T-helper 17 cell (primary cell): ENCODE measurements around the gene ACSL5. TPM values are rescaled to one million over a fixed set of nuclear protein-coding genes. Genes with fewer than 3 reads are reported as not detected.
"Not testable (repeated sequence)": the region's sequence is repeated elsewhere in the genome, so short reads cannot be mapped to it uniquely, and the experiment has no call there.

Experiments used
- ATAC-seq: fragments of 150-1000 bp; cut with Tn5 transposase; 2 replicates; pipeline ENCODE4 v1.10.0; 2021; ENCODE audit warnings: mild to moderate bottlenecking, moderate library complexity
- DNase-seq, 3 donors: peaks; one replicate each; pipeline versions ENCODE4 v3.0.0 to v3.0.0-alpha.2; 2020 to 2021
- H3K9me3 ChIP-seq: one replicate; pipeline ENCODE4 v1.7.0; 2013; ENCODE audit warnings: low read length, mild to moderate bottlenecking; ENCODE audit not compliant: control insufficient read depth, poor library complexity, severe bottlenecking
- H3K27ac Mint-ChIP-seq: one replicate; pipeline ENCODE4 v1.8.0; 2022; ENCODE audit warnings: mild to moderate bottlenecking, moderate library complexity, mixed read lengths
- H3K27me3 Mint-ChIP-seq: one replicate; pipeline ENCODE4 v1.8.0; 2022; ENCODE audit warnings: mixed read lengths
- H3K36me3 Mint-ChIP-seq: one replicate; pipeline ENCODE4 v1.8.0; 2022; ENCODE audit warnings: low read depth, mixed read lengths
- H3K4me1 Mint-ChIP-seq: one replicate; pipeline ENCODE4 v1.8.0; 2022; ENCODE audit warnings: mild to moderate bottlenecking, mixed read lengths
- H3K4me3 Mint-ChIP-seq: one replicate; pipeline ENCODE4 v1.8.0; 2022; ENCODE audit warnings: mild to moderate bottlenecking, moderate library complexity, mixed read lengths
- total RNA-seq, 4 donors: library from RNA in 2 of 4; stranded (reverse) in 2 of 4; gene quantifications; one replicate each; pipeline ENCODE4 v1.2.3 and lab custom pipeline; 2022 to 2026

The ACSL5 gene
- total RNA-seq, 2 donors from 2014 or later, result 35.4 to 44.2 TPM

- no peaks in the 10 kb centered on the region for H3K9me3 ChIP-seq
- H3K36me3 Mint-ChIP-seq, result no peaks in the 10 kb centered on the region
- H3K27ac Mint-ChIP-seq, result peak overlapping the region; percentile 93
- peaks cover 62% of the 10 kb centered on the region for H3K4me1 Mint-ChIP-seq
- peak in 2 of 3 donors; percentile 17 to 29 for DNase-seq
- H3K4me3 Mint-ChIP-seq, result peak overlapping the region; percentile 42
- H3K27me3 Mint-ChIP-seq, result no peaks in the 10 kb centered on the region
- ATAC-seq, result peak; percentile 92
These were observed 15.4 kb downstream of the ACSL5 start for GRCh38 chr10:112389271-112389822.

- DNase-seq (no peak), ATAC-seq (no peak)
- Mint-ChIP-seq H3K36me3 (no peaks in the 10 kb centered on the region), H3K4me1 (peaks cover 54% of the 10 kb centered on the region), H3K4me3 (no peak overlapping the region), H3K27ac (peak overlapping the region; percentile 93), H3K27me3 (no peaks in the 10 kb centered on the region)
- no peaks in the 10 kb centered on the region for H3K9me3 ChIP-seq
These were observed 16.3 kb downstream of the ACSL5 start for GRCh38 chr10:112390125-112390703.

- no peak for DNase-seq
- no peak for ATAC-seq
- no peaks in the 10 kb centered on the region for H3K9me3 ChIP-seq
- no peaks in the 10 kb centered on the region for H3K36me3 Mint-ChIP-seq
- H3K4me3 Mint-ChIP-seq, result no peak overlapping the region
- H3K27ac Mint-ChIP-seq, result no peak overlapping the region
- H3K27me3 Mint-ChIP-seq, result no peaks in the 10 kb centered on the region
- peaks cover 35% of the 10 kb centered on the region for H3K4me1 Mint-ChIP-seq
These were observed 19.4 kb downstream of the ACSL5 start for GRCh38 chr10:112393341-112393740.

GRCh38 chr10:112393827-112394226 lies 19.9 kb downstream of the ACSL5 start:
- ATAC-seq (no peak), DNase-seq (no peak)
- Mint-ChIP-seq H3K27me3 (no peaks in the 10 kb centered on the region), H3K4me3 (no peak overlapping the region), H3K27ac (no peak overlapping the region), H3K4me1 (peaks cover 30% of the 10 kb centered on the region), H3K36me3 (no peaks in the 10 kb centered on the region)
- H3K9me3 ChIP-seq, result no peaks in the 10 kb centered on the region

GRCh38 chr10:112394475-112394875 lies 20.6 kb downstream of the ACSL5 start:
- ATAC-seq (no peak), DNase-seq (no peak)
- Mint-ChIP-seq H3K4me3 (no peak overlapping the region), H3K4me1 (peaks cover 25% of the 10 kb centered on the region), H3K27ac (no peak overlapping the region), H3K27me3 (no peaks in the 10 kb centered on the region), H3K36me3 (peaks cover under 1% of the 10 kb centered on the region)
- H3K9me3 ChIP-seq, result no peaks in the 10 kb centered on the region

GRCh38 chr10:112395809-112396530 lies 22.1 kb downstream of the ACSL5 start:
- peaks cover 22% of the 10 kb centered on the region for H3K4me1 Mint-ChIP-seq
- ATAC-seq (no peak), DNase-seq (no peak)
- no peaks in the 10 kb centered on the region for H3K27me3 Mint-ChIP-seq
- H3K27ac Mint-ChIP-seq, result no peak overlapping the region
- no peak overlapping the region for H3K4me3 Mint-ChIP-seq
- H3K9me3 ChIP-seq, result no peaks in the 10 kb centered on the region
- peaks cover 4% of the 10 kb centered on the region for H3K36me3 Mint-ChIP-seq

- Mint-ChIP-seq H3K36me3 (peaks cover 7% of the 10 kb centered on the region), H3K27ac (no peak overlapping the region), H3K4me1 (peaks cover 18% of the 10 kb centered on the region), H3K4me3 (no peak overlapping the region), H3K27me3 (no peaks in the 10 kb centered on the region)
- DNase-seq, result no peak
- H3K9me3 ChIP-seq, result no peaks in the 10 kb centered on the region
- no peak for ATAC-seq
These were observed 23.7 kb downstream of the ACSL5 start for GRCh38 chr10:112397592-112397991.

- H3K27me3 Mint-ChIP-seq, result no peaks in the 10 kb centered on the region
- no peak for DNase-seq
- H3K9me3 ChIP-seq, result no peaks in the 10 kb centered on the region
- H3K4me3 Mint-ChIP-seq, result no peak overlapping the region
- no peak for ATAC-seq
- peaks cover 18% of the 10 kb centered on the region for H3K36me3 Mint-ChIP-seq
- H3K27ac Mint-ChIP-seq, result peak overlapping the region; percentile 27
- peaks cover 11% of the 10 kb centered on the region for H3K4me1 Mint-ChIP-seq
These were observed 29.0 kb downstream of the ACSL5 start for GRCh38 chr10:112402917-112403316.

- peaks cover 15% of the 10 kb centered on the region for H3K36me3 Mint-ChIP-seq
- ATAC-seq (no peak), DNase-seq (no peak)
- no peak overlapping the region for H3K4me3 Mint-ChIP-seq
- H3K9me3 ChIP-seq, result no peaks in the 10 kb centered on the region
- H3K27me3 Mint-ChIP-seq, result no peaks in the 10 kb centered on the region
- no peak overlapping the region for H3K27ac Mint-ChIP-seq
- peaks cover 12% of the 10 kb centered on the region for H3K4me1 Mint-ChIP-seq
These were observed 30.7 kb downstream of the ACSL5 start for GRCh38 chr10:112404617-112405016.

GRCh38 chr10:112406806-112407205 lies 32.9 kb downstream of the ACSL5 start:
- ATAC-seq, H3K27me3 Mint-ChIP-seq, H3K9me3 ChIP-seq, DNase-seq, H3K4me3 Mint-ChIP-seq, H3K4me1 Mint-ChIP-seq: not testable (repeated sequence)
- Mint-ChIP-seq H3K36me3 (peaks cover 12% of the 10 kb centered on the region), H3K27ac (peak overlapping the region; percentile 83)

GRCh38 chr10:112407696-112408095 lies 33.8 kb downstream of the ACSL5 start:
- no peak for ATAC-seq
- H3K4me3 Mint-ChIP-seq, result no peak overlapping the region
- DNase-seq, result no peak
- H3K36me3 Mint-ChIP-seq, result peaks cover 10% of the 10 kb centered on the region
- no peaks in the 10 kb centered on the region for H3K27me3 Mint-ChIP-seq
- no peaks in the 10 kb centered on the region for H3K9me3 ChIP-seq
- peaks cover 7% of the 10 kb centered on the region for H3K4me1 Mint-ChIP-seq
- peak overlapping the region; percentile 32 for H3K27ac Mint-ChIP-seq

GRCh38 chr10:112409299-112409698 lies 35.4 kb downstream of the ACSL5 start:
- Mint-ChIP-seq H3K36me3 (peaks cover 12% of the 10 kb centered on the region), H3K4me3 (no peak overlapping the region), H3K4me1 (peaks cover 7% of the 10 kb centered on the region), H3K27me3 (no peaks in the 10 kb centered on the region), H3K27ac (no peak overlapping the region)
- no peak for ATAC-seq
- no peak for DNase-seq
- no peaks in the 10 kb centered on the region for H3K9me3 ChIP-seq

GRCh38 chr10:112409755-112410154 lies 35.8 kb downstream of the ACSL5 start:
- Mint-ChIP-seq H3K36me3 (peaks cover 12% of the 10 kb centered on the region), H3K4me3 (no peak overlapping the region), H3K27me3 (no peaks in the 10 kb centered on the region), H3K4me1 (peaks cover 7% of the 10 kb centered on the region), H3K27ac (no peak overlapping the region)
- no peaks in the 10 kb centered on the region for H3K9me3 ChIP-seq
- DNase-seq, result no peak
- ATAC-seq, result no peak

GRCh38 chr10:112412696-112413095 lies 38.8 kb downstream of the ACSL5 start:
- Mint-ChIP-seq H3K36me3 (peaks cover 9% of the 10 kb centered on the region), H3K27ac (no peak overlapping the region), H3K4me3 (no peak overlapping the region), H3K4me1 (peaks cover 8% of the 10 kb centered on the region), H3K27me3 (no peaks in the 10 kb centered on the region)
- DNase-seq, result no peak
- ATAC-seq, result no peak
- H3K9me3 ChIP-seq, result no peaks in the 10 kb centered on the region
